ENCODE results near the gene MAGI2. TPM values are rescaled to one million over a fixed set of nuclear protein-coding genes. Genes with fewer than 3 reads are reported as not detected.

The MAGI2 gene
- total RNA-seq, 1 donor from 2014 or later = 0.38 TPM

DNA sequence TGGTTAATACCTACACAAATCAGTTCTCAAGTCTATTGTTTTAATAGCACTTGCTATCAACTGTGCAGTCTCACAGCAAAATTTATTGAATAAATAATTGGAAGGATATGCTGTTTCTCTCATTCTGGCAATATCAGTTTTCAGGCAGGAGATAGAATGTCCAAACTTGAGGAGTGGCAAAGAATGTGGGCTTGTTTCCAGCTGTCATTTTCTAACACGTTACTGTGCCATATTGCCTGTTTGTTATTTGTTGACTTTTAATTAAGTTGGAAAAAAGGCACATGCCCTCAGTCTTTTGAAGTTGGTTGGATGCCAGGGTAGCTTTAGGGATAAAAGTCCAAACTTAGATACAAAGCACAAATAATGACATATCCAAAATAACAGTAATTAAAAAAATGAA lies 52.2 kb downstream of the MAGI2 start:
- TF ChIP-seq, protein P1, sequence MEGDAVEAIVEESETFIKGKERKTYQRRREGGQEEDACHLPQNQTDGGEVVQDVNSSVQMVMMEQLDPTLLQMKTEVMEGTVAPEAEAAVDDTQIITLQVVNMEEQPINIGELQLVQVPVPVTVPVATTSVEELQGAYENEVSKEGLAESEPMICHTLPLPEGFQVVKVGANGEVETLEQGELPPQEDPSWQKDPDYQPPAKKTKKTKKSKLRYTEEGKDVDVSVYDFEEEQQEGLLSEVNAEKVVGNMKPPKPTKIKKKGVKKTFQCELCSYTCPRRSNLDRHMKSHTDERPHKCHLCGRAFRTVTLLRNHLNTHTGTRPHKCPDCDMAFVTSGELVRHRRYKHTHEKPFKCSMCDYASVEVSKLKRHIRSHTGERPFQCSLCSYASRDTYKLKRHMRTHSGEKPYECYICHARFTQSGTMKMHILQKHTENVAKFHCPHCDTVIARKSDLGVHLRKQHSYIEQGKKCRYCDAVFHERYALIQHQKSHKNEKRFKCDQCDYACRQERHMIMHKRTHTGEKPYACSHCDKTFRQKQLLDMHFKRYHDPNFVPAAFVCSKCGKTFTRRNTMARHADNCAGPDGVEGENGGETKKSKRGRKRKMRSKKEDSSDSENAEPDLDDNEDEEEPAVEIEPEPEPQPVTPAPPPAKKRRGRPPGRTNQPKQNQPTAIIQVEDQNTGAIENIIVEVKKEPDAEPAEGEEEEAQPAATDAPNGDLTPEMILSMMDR (IDR thresholded peaks at IDR 0.05) = no peak
- POLR2A ChIA-PET = no interaction called here
- Mint-ChIP-seq H3K36me3 (ENCODE audit: low read depth) (no peaks in the 10 kb centered on the region), H3K4me3 (no peak overlapping the region), H3K9me3 (no peaks in the 10 kb centered on the region), H3K27ac (no peak overlapping the region), H3K27me3 (no peaks in the 10 kb centered on the region), H3K4me1 (no peaks in the 10 kb centered on the region)
- no peak for ATAC-seq (ENCODE audit: low read depth)
- intact Hi-C loops (cut with micrococcal nuclease) = no loop called here
- CTCF ChIA-PET = no interaction called here
- DNase-seq = no peak

DNA sequence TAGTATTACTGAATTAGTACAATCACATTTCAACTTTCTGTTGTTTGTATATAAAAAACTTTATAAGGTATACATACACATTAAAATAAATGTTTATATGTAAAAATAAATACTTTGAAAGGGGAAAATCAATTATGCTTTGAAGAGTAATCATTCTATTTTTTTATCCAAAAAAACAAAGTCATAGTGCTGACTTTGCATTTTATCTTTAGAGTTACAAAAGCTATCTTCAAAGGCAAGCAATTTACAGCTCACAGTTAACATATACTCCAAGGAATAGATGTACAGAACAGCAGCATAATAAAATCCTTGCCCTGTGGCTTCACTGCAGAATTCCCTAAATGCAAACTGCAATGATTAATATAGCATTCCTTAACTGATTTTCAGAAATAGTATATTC lies 53.2 kb downstream of the MAGI2 start:
- H3K27me3 Mint-ChIP-seq = no peaks in the 10 kb centered on the region
- intact Hi-C loops (cut with micrococcal nuclease) = no loop called here
- H3K9me3 Mint-ChIP-seq = no peaks in the 10 kb centered on the region
- no peak overlapping the region for H3K4me3 Mint-ChIP-seq
- H3K27ac Mint-ChIP-seq = no peak overlapping the region
- DNase-seq = no peak
- ChIA-PET CTCF (no interaction called here), POLR2A (no interaction called here)
- no peaks in the 10 kb centered on the region for H3K4me1 Mint-ChIP-seq
- ATAC-seq (ENCODE audit: low read depth) = no peak
- TF ChIP-seq, protein P1 (IDR thresholded peaks at IDR 0.05) = no peak
- H3K36me3 Mint-ChIP-seq (ENCODE audit: low read depth) = no peaks in the 10 kb centered on the region

DNA sequence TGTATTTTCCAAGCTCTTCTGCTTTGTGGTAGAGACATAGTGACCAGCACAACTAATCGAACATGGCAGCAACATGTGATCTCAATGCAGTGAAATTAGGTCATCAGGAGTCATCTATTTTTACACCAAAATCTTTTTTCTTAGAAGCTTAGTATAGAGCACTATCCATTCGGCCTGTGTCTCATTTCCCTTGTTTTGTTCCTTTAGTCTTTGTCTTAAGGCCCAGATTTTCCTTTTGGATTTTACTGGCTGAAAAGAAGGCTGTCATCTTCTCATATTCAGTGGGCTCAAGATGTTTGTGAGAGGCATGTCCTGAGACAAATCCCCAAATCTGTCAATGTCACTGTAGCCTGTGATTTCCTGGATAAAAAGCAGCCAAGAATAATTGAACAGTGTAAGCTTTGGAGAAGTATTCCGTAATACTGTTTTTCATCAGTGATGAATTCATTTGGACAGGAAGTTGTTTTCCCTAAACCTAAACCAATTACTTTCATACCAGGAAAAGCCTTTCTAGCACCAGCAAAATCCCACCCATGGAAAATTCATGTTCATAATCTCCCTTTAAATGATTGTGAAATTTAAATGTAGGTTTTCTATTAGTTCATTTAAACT lies 55.2 kb downstream of the MAGI2 start:
- POLR2A ChIA-PET = no interaction called here

DNA sequence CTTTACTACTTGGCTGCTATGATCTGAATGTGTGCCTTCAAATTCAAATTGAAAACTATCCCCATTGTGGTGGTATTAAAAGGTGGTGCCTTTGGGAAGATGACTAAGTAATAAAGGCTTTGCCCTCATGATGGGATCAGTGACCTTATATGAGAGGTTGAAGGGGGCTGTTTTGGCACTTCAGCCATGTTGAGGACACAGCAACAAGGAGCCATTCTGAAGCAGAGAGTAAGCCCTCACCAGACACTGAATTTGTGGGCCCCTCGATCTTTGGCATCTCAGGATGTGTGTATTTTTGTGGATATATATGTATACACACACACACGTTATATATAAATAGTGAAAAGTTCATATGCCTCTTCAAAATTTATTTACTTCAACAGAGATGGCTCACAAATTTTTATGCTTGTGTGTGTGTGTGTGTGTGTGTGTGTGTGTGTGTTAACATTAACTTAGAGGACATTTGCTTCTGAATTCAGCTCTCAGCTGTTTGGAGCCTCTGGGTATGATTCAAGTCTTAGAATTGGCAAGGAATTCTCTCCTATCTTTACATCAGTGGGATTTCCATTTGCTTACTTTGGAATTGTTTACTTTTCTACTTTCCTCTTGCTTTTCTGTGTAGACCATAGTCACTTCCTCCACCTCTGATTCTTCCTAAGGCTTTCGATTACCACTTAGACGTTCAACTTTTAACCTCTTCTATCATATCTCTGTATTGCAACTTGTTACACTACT lies 66.6 kb downstream of the MAGI2 start:
- DNase-seq (no peak), ATAC-seq (ENCODE audit: low read depth) (no peak)
- Mint-ChIP-seq H3K4me1 (no peaks in the 10 kb centered on the region), H3K27ac (no peak overlapping the region), H3K27me3 (no peaks in the 10 kb centered on the region), H3K4me3 (no peak overlapping the region), H3K36me3 (ENCODE audit: low read depth) (no peaks in the 10 kb centered on the region), H3K9me3 (peaks cover under 1% of the 10 kb centered on the region)
- ChIA-PET POLR2A (no interaction called here), CTCF (no interaction called here)
- TF ChIP-seq, protein P1 (IDR thresholded peaks at IDR 0.05) = no peak
- intact Hi-C loops (cut with micrococcal nuclease) = no loop called here

More for the DNA sequence above, 55.2 kb downstream of the MAGI2 start:
- Mint-ChIP-seq H3K27me3 (no peaks in the 10 kb centered on the region), H3K4me3 (no peak overlapping the region), H3K9me3 (no peaks in the 10 kb centered on the region), H3K4me1 (no peaks in the 10 kb centered on the region), H3K36me3 (ENCODE audit: low read depth) (no peaks in the 10 kb centered on the region), H3K27ac (no peak overlapping the region)
- no peak for ATAC-seq (ENCODE audit: low read depth)
- intact Hi-C loops (cut with micrococcal nuclease) = no loop called here
- no peak for DNase-seq
- CTCF ChIA-PET = no interaction called here
- TF ChIP-seq, protein P1 (IDR thresholded peaks at IDR 0.05) = no peak

DNA sequence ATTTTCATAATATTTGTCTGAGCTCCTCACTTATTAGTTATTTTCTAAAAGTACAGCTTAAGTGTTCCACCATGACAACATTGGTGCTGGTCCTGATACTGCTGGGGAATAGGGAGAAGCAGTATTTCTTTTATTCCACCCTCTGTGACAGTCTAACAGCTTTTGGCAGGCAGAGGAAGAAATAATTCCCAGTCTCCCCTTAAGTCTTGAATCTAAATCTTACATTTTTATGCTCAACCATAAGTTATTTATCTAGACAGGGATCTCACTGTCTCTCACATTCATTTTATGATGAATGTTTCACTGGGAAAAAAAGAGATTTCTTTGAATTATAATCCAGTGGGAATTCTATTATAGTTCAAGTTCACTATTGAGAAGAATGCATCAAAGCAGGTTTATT lies 71.5 kb downstream of the MAGI2 start:
- Mint-ChIP-seq H3K36me3 (ENCODE audit: low read depth) (no peaks in the 10 kb centered on the region), H3K4me3 (no peak overlapping the region), H3K9me3 (no peaks in the 10 kb centered on the region), H3K4me1 (no peaks in the 10 kb centered on the region), H3K27ac (no peak overlapping the region), H3K27me3 (no peaks in the 10 kb centered on the region)
- TF ChIP-seq, protein P1 (IDR thresholded peaks at IDR 0.05) = no peak
- POLR2A ChIA-PET = no interaction called here
- intact Hi-C loops (cut with micrococcal nuclease) = no loop called here
- CTCF ChIA-PET = no interaction called here
- ATAC-seq (ENCODE audit: low read depth) (no peak), DNase-seq (no peak)

Measured in activated B cell treated with CpG ODN at 0.5 μM for 24 hours (primary cell).